Measurements from ENCODE around the gene TRIM40.

The TRIM40 gene

DNA sequence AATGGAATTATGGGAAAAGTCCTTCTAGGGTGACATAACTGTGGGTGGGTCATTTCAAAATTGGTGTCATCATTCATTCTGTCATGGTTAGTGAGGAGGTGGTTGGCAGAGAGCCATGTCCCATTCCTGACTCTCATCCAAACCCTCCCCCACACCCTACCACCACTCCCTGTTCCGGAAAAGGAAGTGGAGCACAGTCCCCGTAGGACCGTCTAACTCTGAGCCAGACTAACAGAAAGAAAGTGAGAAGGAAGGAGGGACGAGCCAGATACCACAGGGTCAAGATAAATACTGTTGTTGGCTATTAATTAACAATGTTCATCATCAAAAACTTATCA lies 20.3 kb downstream of the TRIM40 start:
- DNase-seq (ENCODE audit: low read depth): peak; percentile 21
- TF ChIP-seq, protein P1, sequence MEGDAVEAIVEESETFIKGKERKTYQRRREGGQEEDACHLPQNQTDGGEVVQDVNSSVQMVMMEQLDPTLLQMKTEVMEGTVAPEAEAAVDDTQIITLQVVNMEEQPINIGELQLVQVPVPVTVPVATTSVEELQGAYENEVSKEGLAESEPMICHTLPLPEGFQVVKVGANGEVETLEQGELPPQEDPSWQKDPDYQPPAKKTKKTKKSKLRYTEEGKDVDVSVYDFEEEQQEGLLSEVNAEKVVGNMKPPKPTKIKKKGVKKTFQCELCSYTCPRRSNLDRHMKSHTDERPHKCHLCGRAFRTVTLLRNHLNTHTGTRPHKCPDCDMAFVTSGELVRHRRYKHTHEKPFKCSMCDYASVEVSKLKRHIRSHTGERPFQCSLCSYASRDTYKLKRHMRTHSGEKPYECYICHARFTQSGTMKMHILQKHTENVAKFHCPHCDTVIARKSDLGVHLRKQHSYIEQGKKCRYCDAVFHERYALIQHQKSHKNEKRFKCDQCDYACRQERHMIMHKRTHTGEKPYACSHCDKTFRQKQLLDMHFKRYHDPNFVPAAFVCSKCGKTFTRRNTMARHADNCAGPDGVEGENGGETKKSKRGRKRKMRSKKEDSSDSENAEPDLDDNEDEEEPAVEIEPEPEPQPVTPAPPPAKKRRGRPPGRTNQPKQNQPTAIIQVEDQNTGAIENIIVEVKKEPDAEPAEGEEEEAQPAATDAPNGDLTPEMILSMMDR (conservative IDR thresholded peaks at IDR 0.05; ENCODE audit: low read length): no peak

DNA sequence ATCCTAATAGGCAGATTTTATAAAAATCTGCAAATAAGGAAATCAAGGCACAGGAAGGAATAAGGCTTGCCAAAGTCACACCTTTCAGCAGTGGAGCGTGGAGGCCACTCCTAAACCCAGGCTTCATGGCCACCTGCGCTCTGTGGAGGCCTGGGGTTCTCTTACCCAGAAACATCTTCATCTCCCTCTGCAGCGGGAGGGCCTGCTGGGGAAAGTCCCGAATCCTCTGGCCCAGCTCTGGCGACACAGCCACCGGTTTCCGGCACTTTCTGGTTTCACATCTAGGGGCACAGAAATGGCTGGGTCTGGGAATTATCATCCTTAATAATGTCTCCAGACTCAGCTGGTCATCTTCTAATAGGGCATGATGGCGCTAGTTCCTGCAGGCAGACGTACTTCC lies 20.8 kb downstream of the TRIM40 start:
- TF ChIP-seq, protein P1 (conservative IDR thresholded peaks at IDR 0.05; ENCODE audit: low read length): no peak
- no peak overlapping the region for H3K4me3 ChIP-seq (ENCODE audit: low read length)
- no peak for DNase-seq (ENCODE audit: low read depth)

More for the DNA sequence above, 20.3 kb downstream of the TRIM40 start:
- H3K4me3 ChIP-seq (ENCODE audit: low read length): no peak overlapping the region

DNA sequence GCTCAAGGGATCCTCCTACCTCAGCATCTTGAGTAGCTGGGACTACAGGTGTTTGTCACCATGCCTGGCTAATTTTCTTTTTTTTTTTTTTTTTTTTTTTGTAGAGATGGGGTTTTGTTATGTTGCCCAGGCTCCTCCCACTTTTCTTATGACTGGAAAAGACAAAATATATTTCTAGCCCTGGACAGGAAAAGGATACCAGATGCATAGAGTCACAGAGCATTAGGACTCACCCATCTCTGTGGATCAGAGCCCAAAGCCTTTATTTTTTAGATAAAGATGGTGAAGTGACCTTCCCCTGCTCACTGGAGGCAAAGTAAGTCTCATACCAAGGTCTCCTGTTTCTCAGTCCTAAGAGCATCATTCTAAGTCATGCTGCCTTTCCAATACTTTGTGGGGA lies 21.6 kb downstream of the TRIM40 start:
- TF ChIP-seq, protein P1 (conservative IDR thresholded peaks at IDR 0.05; ENCODE audit: low read length): no peak
- no peak overlapping the region for H3K4me3 ChIP-seq (ENCODE audit: low read length)
- no peak for DNase-seq (ENCODE audit: low read depth)

DNA sequence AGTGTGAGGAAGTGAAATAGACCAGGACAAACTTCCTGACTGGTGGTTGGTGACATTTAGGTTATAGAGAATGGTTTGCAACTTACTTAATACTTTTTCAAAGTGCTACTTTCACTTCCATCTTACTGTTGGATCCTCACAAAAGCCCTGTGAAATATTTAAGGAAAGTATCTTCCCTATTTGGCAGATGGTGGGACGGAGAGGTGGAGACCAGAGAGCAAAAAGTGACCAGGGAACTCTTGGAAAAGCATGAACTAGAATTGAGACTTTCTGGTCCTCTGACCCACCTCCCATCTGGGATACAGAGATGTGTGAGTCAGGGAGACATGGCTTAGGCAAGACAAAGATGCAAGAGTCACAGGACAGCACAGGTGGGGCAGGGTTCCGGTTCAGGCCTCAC lies 22.1 kb downstream of the TRIM40 start:
- TF ChIP-seq, protein P1 (conservative IDR thresholded peaks at IDR 0.05; ENCODE audit: low read length): no peak
- no peak overlapping the region for H3K4me3 ChIP-seq (ENCODE audit: low read length)
- no peak for DNase-seq (ENCODE audit: low read depth)

DNA sequence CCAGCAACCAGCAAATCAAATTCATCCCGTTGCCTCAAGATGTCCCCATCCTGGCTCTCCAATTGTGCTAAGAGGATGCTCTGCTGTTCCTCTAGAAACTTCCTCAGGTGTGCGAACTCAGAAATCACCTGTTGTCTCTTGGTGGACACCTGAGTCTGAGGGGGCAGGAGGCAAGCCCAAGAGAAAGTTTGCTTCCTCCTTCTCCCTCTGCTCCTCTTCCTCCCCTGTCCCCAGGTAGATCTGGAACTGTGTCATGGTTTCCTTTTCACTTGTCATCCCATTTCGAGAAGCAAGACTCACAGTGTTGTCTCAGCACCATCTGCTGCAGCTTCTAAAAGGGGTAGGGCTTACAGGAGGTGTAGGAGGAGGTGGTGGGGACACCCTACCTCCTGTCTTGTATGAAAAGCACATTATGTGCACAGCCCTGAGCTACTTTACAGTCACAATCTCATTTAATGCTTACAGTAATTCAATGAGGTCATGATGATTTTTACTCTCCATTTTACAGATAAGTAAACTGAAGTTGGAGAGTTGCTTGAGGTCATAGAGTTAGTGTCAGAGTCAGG lies 22.6 kb downstream of the TRIM40 start:
- TF ChIP-seq, protein P1 (conservative IDR thresholded peaks at IDR 0.05; ENCODE audit: low read length): no peak
- DNase-seq (ENCODE audit: low read depth): no peak
- H3K4me3 ChIP-seq (ENCODE audit: low read length): no peak overlapping the region

DNA sequence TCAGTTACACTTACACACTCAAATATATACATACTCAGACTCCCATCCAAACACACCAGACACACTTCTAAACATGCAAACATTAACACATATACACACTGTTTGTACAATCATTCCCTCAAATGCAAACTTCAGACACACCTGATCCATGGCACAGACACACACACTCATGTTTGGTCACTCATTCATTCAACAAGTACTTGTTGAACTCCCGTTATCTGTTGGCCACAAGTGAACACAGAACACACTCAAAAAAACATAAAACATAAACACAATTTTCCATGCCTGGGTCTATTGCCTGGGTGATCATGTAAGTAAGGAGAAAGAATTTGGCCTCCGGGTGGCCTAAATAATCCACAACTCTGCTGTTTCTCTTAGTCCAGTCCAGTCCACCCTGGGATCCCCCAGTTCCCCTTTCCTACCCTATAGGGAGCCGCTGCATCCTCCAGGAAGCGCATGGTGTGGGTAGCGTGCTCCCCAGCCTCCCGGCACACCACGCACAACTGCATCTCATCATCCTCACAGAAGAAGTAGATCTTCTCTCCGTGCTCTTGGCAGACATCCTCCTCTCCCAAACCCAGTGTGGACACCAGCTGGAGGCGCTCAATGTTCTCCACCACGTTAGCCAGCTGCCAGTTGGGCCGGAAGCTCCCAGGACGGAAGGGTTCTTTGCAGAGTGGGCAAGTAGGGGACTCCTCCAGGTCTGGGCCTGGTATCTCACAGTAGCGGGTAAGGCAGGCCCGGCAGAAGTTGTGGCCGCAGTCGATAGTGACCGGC lies 24.3 kb downstream of the TRIM40 start:
- no peak for DNase-seq (ENCODE audit: low read depth)
- no peak overlapping the region for H3K4me3 ChIP-seq (ENCODE audit: low read length)
- TF ChIP-seq, protein P1 (conservative IDR thresholded peaks at IDR 0.05; ENCODE audit: low read length): no peak

Measured in AG10803 (cell line).